SH-SY5Y (cell line): ENCODE measurements around the gene CREB3L1.

Source experiments
- GATA2 ChIP-seq: IDR thresholded peaks from 2 replicates; pipeline ENCODE4 v1.6.1; 2011; ENCODE audit warnings: mild to moderate bottlenecking, low read depth, low read length
- GATA3 ChIP-seq: IDR thresholded peaks from 2 replicates; pipeline ENCODE4 v1.6.1; 2011; ENCODE audit warnings: low read depth, mild to moderate bottlenecking, low read length, moderate library complexity

Gene CREB3L1

DNA sequence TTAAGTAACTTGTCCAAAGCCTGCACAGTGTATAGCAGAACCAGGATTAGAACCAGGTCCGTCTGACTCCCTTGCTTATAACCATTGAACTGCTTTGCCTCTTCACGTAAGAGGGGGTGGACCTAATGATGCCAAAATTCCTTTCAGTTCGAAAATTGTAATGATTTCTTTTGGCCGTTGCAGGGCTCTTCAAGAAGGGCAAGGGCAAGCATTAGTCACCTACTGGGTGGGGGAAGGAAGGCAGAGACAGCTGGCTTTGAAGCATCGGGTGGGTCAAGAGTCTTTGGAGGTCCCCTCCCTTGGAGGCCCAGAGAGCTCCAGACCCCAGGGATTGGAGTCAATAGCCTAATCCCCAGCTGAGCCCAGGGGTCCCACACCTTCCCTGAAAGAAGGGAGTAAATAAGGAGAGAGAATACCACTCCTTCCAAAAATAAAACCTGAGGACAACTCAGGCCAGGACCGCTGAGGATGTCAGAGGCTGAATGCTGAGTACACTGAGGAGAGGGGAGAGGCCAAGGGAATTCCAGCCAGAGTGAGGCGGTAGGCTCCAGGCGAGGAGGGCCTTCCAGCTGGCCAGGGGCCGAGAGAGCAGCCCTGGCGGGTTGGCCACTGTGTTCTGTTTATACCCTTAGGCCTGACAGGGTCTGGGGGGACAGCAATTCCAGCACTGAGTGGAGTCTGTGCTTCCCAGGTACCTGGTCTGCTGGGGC, 14.1 kb downstream of the CREB3L1 start:
- TF ChIP-seq GATA2 (no peak), GATA3 (no peak)

DNA sequence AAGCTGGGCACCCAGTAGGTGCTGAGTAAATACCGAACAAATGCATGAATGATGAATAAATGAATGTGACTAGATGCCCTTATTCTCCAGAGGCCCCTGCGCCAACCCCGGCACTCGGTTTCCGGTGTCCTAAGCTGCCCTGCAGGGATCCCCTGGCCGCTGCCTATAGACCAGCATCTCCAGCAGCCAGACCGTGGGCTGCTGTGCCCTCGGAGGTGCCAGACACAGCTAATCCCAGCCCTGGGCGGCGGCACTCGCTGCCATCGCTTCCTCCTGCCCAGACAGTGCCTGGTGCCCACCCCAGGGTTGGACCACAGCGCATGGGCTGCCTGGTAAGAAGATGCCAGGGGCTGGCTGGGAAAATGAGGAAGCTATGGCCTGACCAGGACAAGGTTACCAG, 15.6 kb downstream of the CREB3L1 start:
- no peak for TF ChIP-seq GATA3
- TF ChIP-seq GATA2: no peak

DNA sequence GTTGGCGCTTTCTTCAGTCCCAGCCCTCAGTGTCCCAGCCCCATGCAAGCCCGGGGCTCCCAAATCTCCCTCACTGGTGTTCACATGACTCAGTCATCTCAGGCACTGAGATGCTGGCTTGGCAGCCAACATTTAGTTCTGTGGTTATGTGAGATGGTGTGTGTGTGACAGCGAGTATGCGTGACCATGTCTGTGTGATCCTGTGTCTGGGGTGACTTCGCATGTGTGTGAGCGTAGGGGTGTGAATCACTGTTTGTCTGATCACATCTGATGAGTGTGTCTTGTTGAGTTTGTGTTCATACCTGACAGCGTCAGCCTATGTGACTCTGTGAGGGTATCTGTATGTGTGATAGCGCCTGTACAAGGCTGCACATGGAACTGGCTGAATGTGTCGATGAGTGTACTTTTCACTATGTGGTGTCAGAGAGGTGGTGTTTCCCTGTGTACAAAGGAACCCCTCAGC, 16.2 kb downstream of the CREB3L1 start:
- TF ChIP-seq GATA2 (no peak), GATA3 (no peak)

GRCh38 chr11:46294365-46295309, 17.2 kb downstream of the CREB3L1 start:
- TF ChIP-seq GATA2: no peak
- TF ChIP-seq GATA3: no peak

- no peak for TF ChIP-seq GATA2
Observed at GRCh38 chr11:46295312-46296058, 18.0 kb downstream of the CREB3L1 start.

- TF ChIP-seq GATA2: no peak
- TF ChIP-seq GATA3: no peak
Observed at GRCh38 chr11:46296059-46296527, 18.6 kb downstream of the CREB3L1 start.

- TF ChIP-seq GATA2 (no peak), GATA3 (no peak)
Observed at GRCh38 chr11:46296528-46297448, 19.3 kb downstream of the CREB3L1 start.

DNA sequence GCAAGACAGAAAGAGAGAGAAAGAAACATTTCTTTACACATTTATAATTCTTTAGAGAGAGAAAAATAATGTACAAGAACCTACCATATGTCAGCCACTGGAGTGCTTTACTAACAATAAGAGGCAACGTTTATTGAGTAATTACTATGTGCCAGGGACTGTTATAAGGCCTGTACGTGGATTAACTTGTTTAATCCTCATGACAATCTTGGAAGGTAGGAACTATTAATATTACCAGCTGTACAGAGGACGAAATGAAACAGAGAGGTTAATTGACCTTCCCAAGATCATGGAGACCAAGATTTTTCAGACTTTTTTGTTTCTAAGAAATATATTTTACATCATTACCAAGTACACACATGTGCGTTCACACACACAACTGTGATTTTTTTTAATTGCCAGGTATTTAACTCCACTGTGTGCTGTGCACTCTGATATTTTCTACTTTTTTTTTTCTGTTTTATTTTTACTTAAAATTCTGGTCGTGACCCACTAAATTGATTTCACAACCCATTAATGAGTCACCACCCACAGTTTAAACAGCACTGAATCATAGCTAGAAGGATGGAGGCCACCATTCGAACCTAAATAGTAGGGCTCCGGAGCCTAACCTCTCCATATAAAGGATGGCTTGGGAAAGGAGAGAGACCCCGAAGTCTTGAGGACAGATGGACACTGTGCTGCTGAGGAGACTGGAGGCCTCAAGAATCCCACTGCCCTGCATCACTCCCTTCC, 21.4 kb downstream of the CREB3L1 start:
- TF ChIP-seq GATA3 (no peak), GATA2 (no peak)

DNA sequence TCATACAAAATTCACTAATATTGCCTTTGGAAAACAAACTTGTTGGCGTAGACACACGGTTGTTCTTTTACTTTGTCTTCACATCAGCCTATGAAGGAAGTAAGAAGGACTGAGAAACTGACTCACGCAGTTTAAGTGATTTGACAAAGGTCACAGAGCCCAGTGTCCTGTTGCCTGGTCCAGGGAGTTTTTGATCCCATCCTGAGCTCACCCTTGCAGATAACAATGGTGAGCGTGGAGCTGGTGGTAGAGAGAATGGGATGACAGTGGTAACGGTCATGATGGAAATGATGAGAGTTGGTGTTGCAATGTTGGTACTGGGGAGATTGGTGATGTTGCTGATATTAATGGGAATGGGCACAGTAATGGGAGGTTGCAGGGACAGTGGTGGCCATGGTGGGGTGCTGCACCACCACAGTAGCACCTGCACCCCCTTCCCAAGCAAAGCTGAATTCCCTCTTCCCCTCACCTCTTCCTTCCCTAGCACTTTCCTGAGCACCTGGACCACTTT, 22.0 kb downstream of the CREB3L1 start:
- no peak for TF ChIP-seq GATA3
- no peak for TF ChIP-seq GATA2

DNA sequence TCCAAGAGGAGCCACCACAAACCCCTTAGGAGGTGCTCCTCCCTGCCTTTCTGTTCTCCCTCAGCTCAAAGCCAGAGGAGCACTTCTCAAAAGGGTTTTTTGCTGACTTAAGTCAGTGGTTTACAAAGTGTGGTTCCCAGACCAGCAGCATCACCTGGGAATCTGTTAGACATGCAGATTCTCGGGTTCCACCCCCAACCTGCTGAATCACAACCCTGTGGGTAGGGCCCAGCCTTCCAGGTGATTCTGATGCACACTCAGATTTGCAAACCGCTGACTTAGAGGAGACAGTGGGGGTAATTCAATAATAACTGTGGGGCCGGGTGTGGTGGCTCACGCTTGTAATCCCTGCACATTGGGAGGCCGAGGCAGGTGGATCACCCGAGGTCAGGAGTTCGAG, 22.8 kb downstream of the CREB3L1 start:
- TF ChIP-seq GATA2 (no peak), GATA3 (no peak)

DNA sequence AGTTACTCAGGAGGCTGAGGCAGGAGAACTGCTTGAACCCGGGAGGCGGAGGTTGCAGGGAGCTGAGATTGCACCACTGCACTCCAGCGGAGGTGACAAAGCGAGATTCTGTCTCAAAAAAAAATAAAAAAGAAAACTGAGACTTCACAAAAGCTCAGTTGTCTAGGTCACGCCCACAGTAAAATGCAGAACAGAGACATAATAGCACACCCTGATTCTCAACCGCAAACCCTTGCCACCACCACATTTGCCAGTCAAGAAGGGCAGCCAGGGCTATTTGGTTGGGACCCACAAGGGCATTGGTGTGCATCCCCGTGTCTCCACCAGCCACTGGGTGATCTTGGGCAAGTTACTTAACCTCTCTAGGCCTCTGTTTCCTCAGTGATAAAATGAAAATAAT, 25.4 kb downstream of the CREB3L1 start:
- TF ChIP-seq GATA2 (no peak), GATA3 (no peak)

- no peak for TF ChIP-seq GATA2
Observed at GRCh38 chr11:46304605-46305179, 27.2 kb downstream of the CREB3L1 start.

DNA sequence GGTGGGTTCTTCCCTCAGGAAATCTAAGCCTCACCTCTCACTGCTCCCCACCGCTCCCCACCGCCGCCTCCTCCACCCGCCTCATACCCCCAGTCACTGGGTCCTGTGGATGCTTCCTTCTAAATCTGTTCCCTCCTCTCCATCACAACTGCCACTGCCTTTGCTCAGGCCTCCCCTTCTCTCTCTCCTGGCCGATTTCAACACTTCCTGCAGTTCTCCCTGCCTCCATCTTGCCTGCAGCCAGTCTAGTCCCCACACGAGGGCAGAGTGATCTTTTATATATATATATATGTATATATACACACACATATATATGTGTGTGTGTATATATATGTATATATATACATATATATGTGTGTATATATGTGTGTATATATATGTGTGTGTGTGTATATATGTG, 27.8 kb downstream of the CREB3L1 start:
- TF ChIP-seq GATA3 (no peak), GATA2 (no peak)
